TTC549 (cell line): ENCODE data around the gene EXOC3.
"Not testable (repeated sequence)": the region's sequence is repeated elsewhere in the genome, so short reads cannot be mapped to it uniquely, and the experiment has no call there.

Experiments used
- FAIRE-seq: peaks from 2 replicates; lab custom pipeline; 2012; peaks lifted over from hg19 to GRCh38; lab: Jason Lieb, UNC

EXOC3 gene

DNA sequence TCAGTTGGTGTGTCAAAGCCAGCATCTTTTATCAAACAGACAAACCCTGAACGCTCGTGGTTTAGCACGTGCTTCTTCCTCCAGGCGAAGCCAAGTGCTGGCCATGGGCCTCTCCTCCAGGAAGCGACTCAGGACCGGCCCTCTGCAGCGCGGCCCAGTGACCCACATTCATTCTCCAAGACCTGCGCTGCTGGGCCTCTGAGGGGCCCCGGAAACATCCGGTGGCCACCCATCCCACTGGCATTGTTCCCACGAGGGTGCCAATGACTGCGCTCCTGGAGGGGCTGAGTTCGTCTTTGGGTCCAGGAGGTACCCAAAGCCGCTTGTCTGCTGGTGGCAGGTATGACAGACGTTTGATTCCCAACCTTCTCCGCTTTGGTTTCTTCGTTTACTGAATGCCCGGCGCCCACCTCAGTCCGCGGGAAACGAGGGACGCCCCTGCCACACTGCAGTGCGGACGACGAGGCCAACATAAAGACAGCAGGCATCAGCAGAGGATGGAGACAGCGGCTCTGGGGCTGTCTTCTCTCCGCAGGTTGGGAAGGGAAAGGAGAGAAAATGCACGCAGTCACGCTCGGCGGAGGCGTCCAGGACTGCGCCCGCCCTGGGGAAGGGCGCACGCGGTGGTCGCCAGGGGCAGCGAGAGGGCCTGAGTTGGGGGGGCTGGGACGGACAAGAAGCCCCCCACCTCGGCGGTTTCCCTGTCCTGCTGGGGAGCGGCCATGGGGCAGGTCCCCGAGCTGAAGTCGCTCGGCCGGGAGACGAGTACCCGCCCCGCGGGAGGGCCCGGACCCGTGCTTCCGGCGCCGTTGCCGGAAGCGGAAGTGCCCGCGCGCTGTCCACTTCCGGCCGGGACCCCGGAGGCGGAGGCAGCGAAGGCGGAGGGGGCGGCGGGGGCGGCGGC, at the start of gene EXOC3:
TSS of gene EXOC3 (plus strand) at position 842 of the 904 bp plus-strand sequence. CDS start 3,030 bp downstream, outside the sequence.
- FAIRE-seq: no peak

DNA sequence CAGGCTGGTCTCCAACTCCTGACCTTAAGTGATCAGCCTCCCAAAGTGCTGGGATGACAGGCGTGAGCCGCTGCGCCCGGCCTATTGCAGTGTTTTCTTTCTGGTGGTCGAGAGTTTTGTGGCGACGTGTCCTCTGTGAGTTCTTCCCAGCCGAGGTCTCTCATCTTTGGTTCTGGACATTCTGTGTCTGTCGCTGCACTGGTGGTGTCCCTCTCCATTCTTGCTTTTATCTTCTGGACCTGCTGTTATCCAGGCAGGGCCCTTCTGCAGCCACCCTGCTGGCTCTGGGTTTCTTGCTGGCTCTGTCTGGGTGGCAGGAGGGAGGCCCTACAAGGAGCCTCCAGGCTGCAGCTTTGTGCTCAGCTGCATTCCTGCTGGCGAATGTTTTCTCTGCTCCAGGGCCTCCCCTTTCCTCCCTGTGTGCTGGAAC, 49.1 kb upstream of the EXOC3 start:
- FAIRE-seq: no peak

DNA sequence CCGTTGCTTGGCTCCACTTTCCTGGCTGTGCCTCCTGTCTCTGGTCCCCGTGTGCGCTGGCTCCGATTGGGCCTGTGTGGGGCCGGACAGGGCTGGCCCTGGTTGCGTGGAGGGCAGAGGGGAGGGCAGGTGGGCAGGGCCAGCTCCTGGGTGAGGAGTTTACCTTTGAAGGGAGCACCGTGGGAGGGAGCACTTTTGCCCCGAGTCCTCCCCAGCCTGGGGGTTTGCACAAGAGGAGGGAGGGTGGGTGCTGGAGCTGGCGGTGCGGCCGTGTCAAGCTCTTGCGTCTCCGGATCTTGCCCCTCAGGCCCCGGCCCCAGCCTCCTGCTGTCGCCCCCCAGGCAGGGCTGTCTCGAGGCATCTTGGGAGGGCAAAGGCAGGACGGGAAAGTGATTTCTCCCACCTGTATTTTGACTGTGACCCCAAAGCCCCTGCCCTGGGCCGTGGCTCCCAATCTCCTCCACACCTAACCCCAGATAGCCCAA, 48.3 kb upstream of the EXOC3 start:
- no peak for FAIRE-seq

DNA sequence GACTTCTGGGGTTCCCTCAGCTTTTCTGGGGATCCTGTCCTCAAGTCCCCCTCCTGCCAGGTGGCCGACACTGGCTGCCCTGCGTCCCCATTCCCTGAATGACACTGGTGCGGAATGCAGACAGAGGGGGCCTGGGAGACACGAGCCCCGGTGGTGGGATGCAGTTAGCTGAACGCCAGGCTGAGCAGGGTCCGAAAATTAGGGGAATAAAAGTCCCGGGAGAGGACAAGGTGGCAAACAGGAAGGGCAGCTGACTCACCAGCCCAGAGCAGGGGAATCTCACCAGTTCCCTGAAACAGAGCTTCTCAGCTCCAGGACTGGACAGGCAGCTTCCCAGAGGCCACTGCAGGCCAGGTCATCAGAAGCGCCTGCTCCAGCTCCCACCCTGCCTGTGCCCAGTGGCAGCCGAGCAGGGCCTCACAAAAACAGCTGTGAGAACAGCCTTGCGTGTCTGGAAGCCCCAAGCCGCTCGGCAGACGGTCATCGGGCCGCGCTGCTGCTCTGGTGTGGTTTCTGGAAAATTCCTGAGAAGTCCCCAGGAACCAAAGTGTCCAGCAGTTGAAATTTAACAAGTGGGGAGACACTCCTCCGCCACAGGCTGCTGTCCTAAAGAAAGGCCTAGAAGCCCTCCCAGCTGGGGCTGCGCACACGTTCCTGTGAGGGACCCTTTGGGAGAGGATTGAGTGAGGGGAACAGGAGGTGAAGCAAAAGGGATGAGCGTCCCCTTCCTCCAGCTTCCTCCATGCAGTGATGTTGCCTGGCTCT, 47.6 kb upstream of the EXOC3 start:
- FAIRE-seq: no peak

DNA sequence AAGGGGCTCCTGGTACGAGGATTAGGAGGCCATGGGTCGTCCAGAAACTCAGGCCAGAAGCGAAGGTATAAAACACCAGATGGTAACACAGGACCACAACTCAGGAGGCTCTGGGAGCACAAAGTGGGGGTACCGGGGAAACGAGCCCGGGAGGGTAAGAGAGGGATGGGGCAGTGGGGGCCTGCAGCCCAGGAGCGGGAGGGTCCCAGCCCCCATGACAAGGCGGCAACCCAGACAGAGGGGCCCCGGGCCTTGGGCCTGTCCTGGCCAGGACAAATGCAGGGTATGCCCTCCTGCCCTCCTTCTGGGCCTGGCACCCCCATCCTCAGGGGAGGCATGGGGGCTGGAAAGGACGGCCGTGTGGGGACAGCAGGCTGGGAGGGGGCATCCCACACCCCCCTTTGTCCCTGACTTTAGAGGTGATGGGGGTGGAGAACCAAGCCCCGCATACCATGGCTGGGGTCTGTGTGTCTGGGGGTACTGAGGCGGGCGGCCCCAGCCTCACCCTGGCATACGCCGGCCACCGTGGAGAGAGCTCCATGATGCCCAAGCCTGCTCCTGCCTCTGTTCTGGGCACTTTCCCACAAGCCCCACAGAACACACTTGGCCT, 47.0 kb upstream of the EXOC3 start:
- FAIRE-seq: no peak

DNA sequence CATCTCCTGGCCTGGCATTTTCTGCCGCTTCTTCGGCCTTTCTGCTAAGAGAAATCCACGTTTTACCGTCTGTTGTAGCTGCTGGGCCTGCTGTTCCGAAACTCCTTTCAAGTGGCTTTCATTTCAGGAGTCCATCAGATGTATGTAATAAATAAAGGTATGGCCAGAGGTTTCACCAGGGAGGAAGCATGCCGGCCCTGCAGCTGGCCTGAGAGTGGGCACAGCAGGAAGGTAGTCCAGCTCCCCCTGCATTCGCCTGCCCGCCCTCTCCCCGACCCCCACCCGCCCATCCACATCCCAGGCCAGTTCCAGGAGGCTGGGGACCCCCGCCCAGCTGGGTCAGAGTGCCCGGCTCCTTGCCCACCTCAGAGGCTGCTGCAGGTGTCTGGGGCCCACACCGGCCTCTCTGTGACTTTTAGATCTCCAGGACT, 46.4 kb upstream of the EXOC3 start:
- FAIRE-seq: no peak

DNA sequence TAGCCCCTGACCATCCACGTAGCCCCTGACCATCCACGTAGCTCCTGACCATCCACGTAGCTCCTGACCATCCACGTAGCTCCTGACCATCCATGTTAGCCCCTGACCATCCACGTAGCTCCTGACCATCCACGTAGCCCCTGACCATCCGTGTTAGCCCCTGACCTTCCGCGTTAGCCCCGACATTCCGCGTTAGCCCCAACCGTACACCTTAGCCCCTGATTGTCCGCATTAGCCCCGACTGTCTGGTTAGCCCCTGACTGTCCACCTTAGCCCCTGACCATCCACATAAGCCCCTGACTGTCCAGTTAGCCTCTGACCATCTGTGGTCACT, 44.9 kb upstream of the EXOC3 start:
- not testable (repeated sequence) for FAIRE-seq

DNA sequence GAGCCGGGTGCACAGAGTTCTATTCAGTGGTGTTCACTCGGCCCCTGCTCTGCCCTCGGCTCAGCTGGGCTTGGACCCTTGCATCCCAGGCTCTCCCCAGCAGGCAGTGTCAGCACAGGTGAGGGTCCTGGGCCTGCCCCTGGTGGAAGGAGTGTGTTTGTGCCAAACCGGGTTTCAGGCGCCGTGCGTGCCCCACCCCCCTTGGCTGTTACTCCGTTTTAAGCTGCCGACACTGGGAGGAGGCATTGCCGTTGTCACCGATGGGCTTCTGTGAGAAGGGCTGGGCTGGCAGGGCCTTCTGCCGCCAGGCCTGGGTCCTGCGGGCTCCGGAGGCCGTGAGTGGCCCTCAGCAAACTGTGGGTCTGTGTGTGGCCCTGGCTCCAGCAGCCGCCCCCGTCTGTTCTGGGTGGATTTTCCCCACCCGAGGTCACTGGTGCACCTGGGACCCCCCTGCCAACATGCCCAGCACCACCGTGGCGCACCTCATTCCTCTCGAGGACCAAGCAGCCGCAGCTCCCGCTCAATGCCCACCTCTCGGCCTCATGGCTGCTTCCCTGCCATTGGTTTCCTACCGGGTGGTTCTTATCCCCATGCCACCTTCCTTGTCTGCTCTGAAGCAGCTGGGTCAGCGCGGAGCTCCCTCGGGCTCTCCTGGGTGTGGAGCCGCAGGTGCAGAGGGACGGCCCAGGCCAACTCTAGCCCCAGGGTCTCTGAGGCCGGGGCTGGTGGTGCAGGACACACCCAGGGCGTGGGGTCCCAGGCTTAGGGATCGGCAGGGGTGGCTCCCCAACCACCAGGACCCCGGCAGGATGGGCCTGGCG, 44.3 kb upstream of the EXOC3 start:
- FAIRE-seq: no peak

DNA sequence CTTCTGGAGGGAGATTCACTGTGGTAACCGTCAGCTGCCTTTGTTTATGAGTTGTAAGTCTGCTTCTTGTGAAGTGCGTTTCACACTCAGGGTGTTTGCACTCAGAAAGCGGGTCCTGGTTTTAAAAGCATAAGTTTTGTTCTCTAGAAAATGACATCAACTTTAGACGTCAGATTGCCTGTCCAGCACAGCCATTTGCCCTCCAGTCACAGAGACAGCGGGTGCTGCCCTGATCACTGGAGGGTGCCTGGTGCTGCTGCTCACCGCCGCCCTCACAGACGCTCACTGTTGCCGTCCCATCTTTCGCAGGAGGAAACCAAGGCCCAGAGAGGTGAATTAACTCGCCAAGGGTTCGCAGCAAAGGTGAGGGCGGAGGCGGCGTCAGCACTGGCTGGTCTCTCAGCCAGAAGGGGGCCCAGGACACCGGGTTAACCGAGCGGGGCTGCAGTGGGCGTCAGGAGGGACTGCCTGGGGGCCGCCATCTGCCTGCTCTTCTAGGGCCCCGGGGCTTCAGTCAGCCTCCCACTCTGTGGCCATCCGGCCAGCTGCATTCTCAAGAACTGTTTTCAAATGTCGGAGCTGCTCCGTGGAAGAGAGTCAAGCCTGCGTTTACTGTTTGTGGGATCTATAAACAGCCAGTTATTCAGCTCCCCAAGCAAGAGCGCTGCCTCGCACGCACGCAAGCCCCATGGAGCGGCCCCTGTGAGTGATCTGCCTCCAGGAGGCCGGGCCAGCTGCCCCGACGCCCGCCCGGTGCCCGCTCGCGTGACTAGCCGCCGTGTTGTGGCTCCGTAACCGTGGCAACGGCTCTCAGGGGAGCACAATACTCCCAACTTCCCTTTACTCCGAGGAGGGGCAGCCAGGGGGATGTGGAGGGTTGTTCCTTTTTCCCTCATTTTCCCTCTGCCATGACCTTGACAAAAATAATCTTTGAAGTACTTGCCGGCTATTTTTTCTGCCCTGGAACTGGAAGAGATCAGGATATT, 43.4 kb upstream of the EXOC3 start:
- no peak for FAIRE-seq

DNA sequence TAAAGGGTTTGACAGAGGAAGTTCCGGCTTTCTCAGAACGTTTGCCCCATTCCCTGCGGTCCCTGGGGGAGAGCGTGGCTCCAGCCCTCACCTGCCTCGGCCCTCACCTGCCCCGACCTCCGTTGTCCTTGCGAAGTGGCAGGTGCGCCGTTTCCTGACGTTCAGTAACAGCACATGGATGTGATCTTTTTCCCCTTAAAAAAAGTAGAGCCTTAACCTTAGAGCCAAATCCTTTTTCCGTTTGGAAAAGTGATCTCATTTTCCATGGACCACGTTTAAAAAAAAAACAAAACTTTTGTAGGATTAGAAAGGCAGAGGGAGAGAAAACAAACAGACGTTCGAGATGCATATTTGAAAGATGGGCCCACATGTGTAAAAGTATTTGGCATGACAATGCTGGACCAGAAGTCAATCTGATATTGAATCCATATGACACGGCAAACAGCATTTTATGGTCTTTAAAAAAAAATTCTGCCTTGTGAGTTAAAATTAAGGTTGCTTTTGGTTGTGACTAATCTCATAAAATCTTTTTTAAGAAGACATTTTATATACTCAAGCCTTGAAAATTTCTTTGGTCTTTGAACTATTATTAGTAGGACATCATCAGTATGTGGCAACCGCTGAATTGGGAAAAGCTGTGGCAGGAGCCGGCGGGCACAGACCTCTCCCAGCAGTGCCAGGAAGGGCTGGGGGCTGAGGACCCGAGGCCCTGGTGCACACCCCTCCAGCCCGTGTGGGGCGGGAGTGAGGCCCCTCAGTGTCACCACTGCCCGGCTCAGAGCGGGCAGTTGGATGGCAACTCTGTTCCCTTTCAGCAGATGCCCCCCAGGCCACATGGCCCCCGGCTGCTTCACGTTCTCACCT, 42.5 kb upstream of the EXOC3 start:
- no peak for FAIRE-seq

DNA sequence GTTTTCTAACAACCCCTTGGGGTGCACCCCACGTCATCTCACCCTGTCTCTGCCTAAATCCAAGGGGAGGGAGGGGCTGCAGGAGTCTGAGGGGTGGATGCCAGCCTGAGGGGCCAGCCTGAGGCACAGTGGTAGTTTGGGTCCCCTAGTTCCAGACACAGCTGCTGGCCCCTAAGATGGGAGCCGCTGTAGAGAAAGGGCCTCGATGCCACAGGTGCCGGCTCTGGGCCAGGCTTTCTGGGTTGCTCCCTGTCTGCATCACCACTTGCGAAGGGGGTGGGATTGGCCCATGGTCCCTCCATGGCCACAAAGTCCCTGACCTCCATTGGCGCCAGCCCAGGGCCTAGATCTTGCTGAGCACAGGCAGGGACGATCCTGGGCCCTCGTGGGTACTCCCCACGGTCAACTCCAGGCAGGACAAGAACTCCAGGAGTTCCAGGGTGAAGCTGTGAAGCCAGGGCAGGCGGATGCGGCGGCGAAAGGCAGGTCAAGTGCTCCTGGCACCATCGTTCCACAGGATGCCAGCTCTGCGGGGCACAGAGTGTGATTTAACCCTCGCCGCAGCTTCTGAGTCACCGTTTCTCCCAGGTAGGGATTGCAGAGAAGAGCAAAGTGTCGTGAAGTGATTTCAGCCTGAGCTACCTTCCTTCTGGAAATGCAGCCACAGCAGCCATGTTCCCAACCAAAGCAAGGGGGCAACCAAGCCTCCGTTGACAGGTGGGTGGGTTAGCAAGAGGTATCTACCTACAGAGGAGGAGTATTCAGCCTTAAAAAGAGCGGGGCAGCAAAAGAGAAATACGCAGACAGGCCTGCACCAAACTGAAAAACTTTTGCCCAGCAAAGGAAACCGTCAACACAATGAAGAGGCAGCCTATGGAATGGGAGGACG, 41.6 kb upstream of the EXOC3 start:
- FAIRE-seq: no peak

DNA sequence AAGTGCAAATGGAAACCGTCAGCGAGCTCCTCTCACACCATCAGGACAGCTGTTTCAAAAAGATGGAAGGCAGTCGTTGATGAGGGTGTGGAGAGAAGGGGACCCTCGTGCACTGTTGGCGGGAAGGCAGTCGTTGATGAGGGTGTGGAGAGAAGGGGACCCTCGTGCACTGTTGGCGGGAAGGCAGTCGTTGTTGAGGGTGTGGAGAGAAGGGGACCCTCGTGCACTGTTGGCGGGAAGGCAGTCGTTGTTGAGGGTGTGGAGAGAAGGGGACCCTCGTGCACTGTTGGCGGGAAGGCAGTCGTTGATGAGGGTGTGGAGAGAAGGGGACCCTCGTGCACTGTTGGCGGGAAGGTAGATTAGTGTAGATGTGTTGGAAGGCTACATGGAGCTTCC, 40.8 kb upstream of the EXOC3 start:
- FAIRE-seq: not testable (repeated sequence)

DNA sequence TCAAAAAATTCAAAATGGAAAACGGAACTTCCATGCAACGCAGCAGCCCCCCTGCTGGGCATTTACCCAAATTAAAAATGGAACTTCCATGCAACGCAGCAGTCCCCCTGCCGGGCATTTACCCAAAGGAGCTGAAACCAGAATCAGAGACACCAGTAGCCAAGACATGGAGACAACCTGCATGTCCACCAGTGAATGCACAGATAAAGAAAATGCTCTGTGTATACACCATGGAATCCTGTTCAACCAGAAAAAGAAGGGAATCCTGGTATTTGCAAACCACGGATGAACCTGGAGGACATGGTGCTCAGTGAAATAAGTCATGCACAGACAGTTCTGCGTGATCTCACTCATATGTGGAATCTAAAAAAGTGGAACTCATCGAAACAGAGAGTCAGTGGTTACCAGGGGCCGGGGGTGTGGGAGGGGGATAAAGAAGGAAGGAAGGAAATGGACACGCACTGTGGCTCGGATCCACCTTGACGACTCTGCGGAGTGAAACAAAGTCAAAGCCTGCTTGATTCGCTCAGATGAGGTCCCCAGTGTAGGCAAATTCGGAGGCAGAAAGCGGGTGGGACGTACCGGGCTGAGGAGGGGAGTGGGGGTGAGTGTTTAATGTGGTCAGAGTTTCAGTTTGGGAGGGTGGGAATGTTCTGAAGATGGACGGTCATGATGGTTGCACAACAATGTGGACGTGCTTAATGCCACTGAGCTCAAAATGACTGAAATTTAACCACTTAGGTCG, 40.2 kb upstream of the EXOC3 start:
- no peak for FAIRE-seq

DNA sequence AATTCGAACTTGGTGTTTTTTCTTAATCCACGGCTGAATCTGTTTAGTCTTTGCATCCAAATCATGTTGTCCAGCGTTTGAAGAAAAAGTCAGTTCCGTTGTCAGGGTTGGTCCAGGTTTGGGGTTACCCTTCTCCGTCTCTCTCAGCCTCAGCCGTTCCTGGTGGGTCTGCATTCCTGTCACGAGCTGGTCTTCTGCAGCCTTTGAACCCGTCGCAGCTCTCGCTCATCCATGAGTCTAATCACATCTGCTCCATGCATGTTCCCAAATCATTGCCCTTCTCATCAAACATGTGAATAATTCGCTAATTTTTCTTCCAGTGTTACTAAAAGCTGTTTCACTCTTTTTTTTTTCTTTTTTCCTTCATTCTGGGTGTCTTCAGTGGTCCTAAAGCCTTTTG, 39.0 kb upstream of the EXOC3 start:
- no peak for FAIRE-seq

DNA sequence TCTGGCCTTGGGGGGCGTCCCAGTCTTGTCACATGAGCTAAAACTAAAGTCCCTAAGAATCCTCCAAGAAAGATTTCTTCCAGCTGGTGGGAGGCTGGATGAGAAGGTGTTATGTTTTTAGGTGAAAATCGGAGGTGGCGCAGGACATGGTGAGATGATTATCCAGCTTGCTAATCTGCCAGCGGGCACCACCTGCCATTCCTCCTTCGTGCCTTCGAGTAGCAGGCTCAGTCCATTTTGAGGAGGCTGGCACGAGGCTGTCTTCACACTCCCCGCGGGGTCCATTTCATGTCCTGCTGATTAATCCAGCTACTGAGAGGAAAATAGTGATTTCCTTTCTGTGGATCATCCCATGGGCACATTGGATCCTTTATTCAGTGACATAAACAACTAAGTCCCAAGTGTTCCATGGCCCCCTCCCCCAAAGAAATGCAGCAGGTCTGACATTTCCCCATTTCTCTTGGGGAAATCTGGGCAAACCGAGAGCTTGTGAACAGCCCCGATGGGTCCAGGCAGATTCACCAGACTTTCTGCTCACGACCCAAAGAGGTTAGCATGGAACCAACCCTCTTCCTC, 38.2 kb upstream of the EXOC3 start:
- FAIRE-seq: no peak

DNA sequence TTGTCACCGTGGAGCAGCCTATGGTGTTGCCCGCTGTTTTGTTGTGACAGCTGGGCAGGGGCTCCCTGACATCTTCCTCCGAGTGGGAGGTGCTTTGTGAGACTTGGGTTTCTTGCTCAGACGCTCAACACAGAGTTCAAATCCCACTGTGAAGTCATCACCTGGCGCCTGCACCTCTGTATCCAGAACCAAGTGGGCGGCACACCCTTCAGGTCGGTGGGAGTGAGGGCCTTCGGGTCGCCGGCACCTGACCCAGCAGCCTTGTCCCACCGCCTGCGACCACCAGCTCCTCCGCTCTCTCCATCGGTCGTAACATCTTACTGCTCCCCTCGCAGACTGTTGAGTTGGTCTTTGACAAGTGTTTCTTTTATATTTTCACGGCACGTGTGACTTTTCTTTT, 37.6 kb upstream of the EXOC3 start:
- FAIRE-seq: no peak

DNA sequence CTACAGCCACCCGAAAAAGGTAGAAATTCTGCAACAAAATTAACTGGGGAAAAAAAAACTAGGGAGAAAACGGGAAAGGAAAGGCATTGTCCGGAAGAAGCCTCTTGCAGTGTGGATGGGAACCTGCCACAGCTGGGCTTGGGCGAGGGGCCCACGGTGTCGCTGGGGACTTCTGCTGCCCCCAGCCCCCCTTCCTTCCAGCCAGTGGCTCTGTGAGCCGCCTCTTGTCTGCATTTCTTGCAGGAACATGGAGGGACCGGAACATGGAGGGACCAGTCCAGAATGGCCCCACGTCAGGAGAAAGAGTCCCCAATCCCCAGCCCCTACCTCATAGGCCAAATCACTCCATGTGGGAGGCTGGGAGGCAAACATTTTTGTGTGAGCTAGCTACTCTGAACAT, 36.9 kb upstream of the EXOC3 start:
- FAIRE-seq: no peak

DNA sequence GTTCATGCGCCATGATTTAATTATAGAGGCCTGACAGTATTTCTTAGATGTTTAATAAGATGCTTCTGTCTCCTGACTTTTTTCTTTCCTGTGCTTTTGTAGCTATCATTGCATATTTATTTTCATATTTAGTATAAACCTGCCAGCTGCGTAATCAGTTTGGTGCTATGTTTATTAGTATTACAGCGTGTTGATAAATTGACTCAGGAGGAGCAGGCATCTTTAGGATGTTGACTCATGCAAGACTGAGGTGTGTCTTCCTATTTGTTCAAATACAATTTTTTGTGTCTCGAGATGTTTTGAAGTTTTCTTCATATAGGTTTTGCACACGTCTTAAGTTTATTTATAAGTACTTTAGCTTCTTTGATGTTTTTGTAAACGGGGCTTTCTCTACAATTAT, 35.9 kb upstream of the EXOC3 start:
- no peak for FAIRE-seq
